HK-2 (cell line): ENCODE data around the gene GPLD1.
"Not testable (repeated sequence)": the region's sequence is repeated elsewhere in the genome, so short reads cannot be mapped to it uniquely, and the experiment has no call there.

ENCODE experiments used
- DNase-seq: peaks from one replicate; pipeline ENCODE4 v3.0.0-alpha.2; 2018; ENCODE audit not compliant: unreplicated experiment

The GPLD1 gene

GRCh38 chr6:24454452-24454851 lies 34.9 kb downstream of the GPLD1 start:
- no peak for DNase-seq

GRCh38 chr6:24453921-24454320 lies 35.5 kb downstream of the GPLD1 start:
- no peak for DNase-seq

- no peak for DNase-seq
Measured at GRCh38 chr6:24451581-24452388, 37.6 kb downstream of the GPLD1 start.

GRCh38 chr6:24448828-24449525 lies 40.4 kb downstream of the GPLD1 start:
- no peak for DNase-seq

- DNase-seq: no peak
Measured at GRCh38 chr6:24448396-24448795, 41.0 kb downstream of the GPLD1 start.

GRCh38 chr6:24446670-24447069 lies 42.7 kb downstream of the GPLD1 start:
- DNase-seq: no peak

- DNase-seq: no peak
Measured at GRCh38 chr6:24445704-24446103, 43.7 kb downstream of the GPLD1 start.

GRCh38 chr6:24444588-24444987 lies 44.8 kb downstream of the GPLD1 start:
- DNase-seq: no peak

GRCh38 chr6:24441599-24441904 lies 47.8 kb downstream of the GPLD1 start:
- DNase-seq: no peak

- no peak for DNase-seq
Measured at GRCh38 chr6:24440897-24441598, 48.3 kb downstream of the GPLD1 start.

- DNase-seq: no peak
Measured at GRCh38 chr6:24439858-24440539, 49.4 kb downstream of the GPLD1 start.

GRCh38 chr6:24436979-24437378 lies 52.4 kb downstream of the GPLD1 start:
- no peak for DNase-seq

- no peak for DNase-seq
Measured at GRCh38 chr6:24432611-24433010, 56.8 kb downstream of the GPLD1 start.

- DNase-seq: peak; percentile 15
Measured at GRCh38 chr6:24431045-24431451, 58.3 kb downstream of the GPLD1 start.

GRCh38 chr6:24430086-24430485 lies 59.3 kb downstream of the GPLD1 start:
- DNase-seq: no peak

GRCh38 chr6:24429146-24429545 lies 60.2 kb downstream of the GPLD1 start:
- DNase-seq: no peak

- DNase-seq: no peak
Measured at GRCh38 chr6:24428615-24429014, 60.8 kb downstream of the GPLD1 start.

GRCh38 chr6:24426729-24427446 lies 62.5 kb downstream of the GPLD1 start:
- DNase-seq: no peak

- no peak for DNase-seq
Measured at GRCh38 chr6:24425091-24425490, 64.3 kb downstream of the GPLD1 start.

GRCh38 chr6:24419526-24419925 lies 69.9 kb downstream of the GPLD1 start:
- DNase-seq: no peak

- no peak for DNase-seq
Measured at GRCh38 chr6:24415753-24416152, 73.6 kb downstream of the GPLD1 start.

GRCh38 chr6:24414531-24414930 lies 74.8 kb downstream of the GPLD1 start:
- not testable (repeated sequence) for DNase-seq
